Pancreas (tissue), 10 donors: Measurements from ENCODE around the gene PRR15L. TPM values are rescaled to one million over a fixed set of nuclear protein-coding genes. Genes with fewer than 3 reads are reported as not detected.

ENCODE experiments used
- ATAC-seq, 4 donors: fragments of 200-7000 bp; cut with Tn5 transposase; one replicate each; pipeline versions ENCODE4 v1.8.0 to v1.9.1; 2020; ENCODE audit warnings: mild to moderate bottlenecking in 4 of 4, moderate library complexity in 4 of 4
- DNase-seq, 6 donors: peaks; one replicate each; pipeline ENCODE4 v3.0.0-alpha.2; 2020
- FAIRE-seq: peaks from 2 replicates; lab custom pipeline; 2012; peaks lifted over from hg19 to GRCh38; lab: Jason Lieb, UNC
- H3K27ac ChIP-seq, 4 donors: fragments of 200-600 bp; sonication (generic); 1 replicate in 3 of 4; 2 replicates in 1 of 4; pipeline versions ENCODE4 v1.5.0 to v1.8.0; 2020
- H3K27me3 ChIP-seq, 4 donors: fragments of 200-600 bp; one replicate each; pipeline ENCODE4 v1.8.0; 2021
- H3K36me3 ChIP-seq, 3 donors: fragments of 200-600 bp; sonication (generic) in 1 of 3; one replicate each; pipeline versions ENCODE4 v1.5.0 to v1.8.0; 2020 to 2021
- H3K4me1 ChIP-seq, 3 donors: fragments of 200-600 bp; one replicate each; pipeline ENCODE4 v1.8.0; 2021
- H3K4me3 ChIP-seq, 4 donors: fragments of 200-600 bp; sonication (generic) in 2 of 4; one replicate each; pipeline versions ENCODE4 v1.5.0 to v1.8.0; 2020 to 2021
- H3K9me3 ChIP-seq, 4 donors: fragments of 200-600 bp; one replicate each; pipeline ENCODE4 v1.8.0; 2021
- CTCF ChIP-seq, 4 donors: fragments of 200-600 bp; sonication (generic) in 3 of 4; IDR thresholded peaks; one replicate each; pipeline versions ENCODE4 v1.5.0 to v1.8.0; 2021; ENCODE audit warnings: antibody characterized with exemption in 4 of 4
- WGBS, 2 donors: extraction: QIAGEN DNeasy Blood & Tissue Kit; methylation state at CpG; one replicate each; pipeline ENCODE4 v1.1.7; 2013; 5-methylcytosine and 5-hydroxymethylcytosine counted together
- intact Hi-C, 3 donors: fragments of 100-400 bp; cut with DNase I; formaldehyde crosslinking; loops; one replicate each; pipeline versions ENCODE4 v1.11.1 to v1.14.2; 2022
- polyA plus RNA-seq, 2 donors: library from polyadenylated mRNA; stranded (reverse); fragments of 200-250 nt; gene quantifications; one replicate each; pipeline ENCODE4 v1.2.3, GENCODE V29; 2013
- total RNA-seq, 6 donors: library from RNA; stranded (reverse); fragmentation: NEBNext Ultra II Directional in 4 of 6; extraction: Animal tissue kit (Norgen Biotek cat#: 25700) in 4 of 6; gene quantifications; one replicate each; pipeline versions ENCODE4 v1.2.1 to v1.2.4, GENCODE V29; 2021 to 2023
- donor health status: healthy with polysubstance abuse.
- donor health status: DM: no; HTN: no; CAD: no; lungs with moderate emphysema.
- donor health status: DM: no; HTN: no; CAD: no.
- donor health status: control.
- donor health status: control.
- donor health status: Bipolar disorder and iron deficiency.
- donor health status: DM: yes; HTN: yes; CAD: no.
- donor health status: DM: no; HTN: no; CAD: no.
- donor health status: DM: no; HTN: no; CAD: no.
- donor health status: DM: yes; HTN: yes; CAD: no.

The PRR15L gene
- total and polyA plus RNA-seq, 8 donors: 26.6 to 68.6 (median 49.8) TPM

- ATAC-seq (no peak), DNase-seq (peak in 1 of 6 donors; percentile 8), FAIRE-seq (no peak)
- TF ChIP-seq CTCF (IDR thresholded peaks at IDR 0.05): no peak
- Histone ChIP-seq H3K27ac (no peak overlapping the region), H3K36me3 (no peaks in the 10 kb centered on the region), H3K27me3 (no peaks in the 10 kb centered on the region), H3K4me3 (no peak overlapping the region), H3K9me3 (no peaks in the 10 kb centered on the region), H3K4me1 (peaks cover 5 to 10% (median 5%) of the 10 kb centered on the region in 3 donors)
- intact Hi-C loops: no loop called here
- 81 to 86% methylated on average over 8 of the region's 8 CpGs for WGBS, 2 donors
Observed at GRCh38 chr17:47907932-47908562, 49.6 kb downstream of the PRR15L start.

- ATAC-seq (no peak), DNase-seq (peak in 1 of 6 donors; percentile 33), FAIRE-seq (no peak)
- H3K4me3 ChIP-seq: no peak overlapping the region
- 92 to 100% methylated on average over 3 of the region's 3 CpGs for WGBS, 2 donors
- H3K27ac ChIP-seq: peak overlapping the region in 1 of 4 donors; percentile 4
- intact Hi-C loops: no loop called here
- no peaks in the 10 kb centered on the region for H3K27me3 ChIP-seq
- H3K36me3 ChIP-seq: no peaks in the 10 kb centered on the region
- peaks cover 5 to 10% (median 5%) of the 10 kb centered on the region in 3 donors for H3K4me1 ChIP-seq
- H3K9me3 ChIP-seq: no peaks in the 10 kb centered on the region
- no peak for TF ChIP-seq CTCF (IDR thresholded peaks at IDR 0.05)
Observed at GRCh38 chr17:47906443-47906842, 51.2 kb downstream of the PRR15L start.

DNA sequence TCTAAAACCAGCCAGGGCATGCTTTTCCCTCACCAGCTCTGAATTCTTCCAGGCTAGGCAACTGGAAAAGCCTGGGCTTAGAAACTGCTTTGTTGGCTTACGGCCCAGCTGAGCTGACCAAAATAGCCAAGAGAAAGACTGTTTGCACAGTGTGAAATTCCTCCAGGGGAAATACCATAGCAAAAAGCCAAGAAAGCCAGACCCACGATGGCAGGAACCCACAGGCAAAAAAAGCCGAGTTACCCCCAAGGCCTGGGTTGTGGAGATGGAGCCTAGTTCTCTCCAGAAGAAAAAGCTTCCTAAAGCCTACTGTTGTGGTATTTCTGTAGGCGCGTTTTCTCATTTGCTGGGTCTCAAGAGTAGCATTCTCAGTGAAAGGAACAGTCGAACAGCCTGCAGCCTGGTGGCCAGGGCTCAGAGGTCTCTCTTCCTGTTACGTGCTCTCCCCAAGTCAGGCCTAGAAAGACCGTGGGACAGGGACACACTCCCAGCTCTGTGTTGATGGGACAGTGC lies 52.4 kb downstream of the PRR15L start:
- no peaks in the 10 kb centered on the region for H3K36me3 ChIP-seq
- H3K27me3 ChIP-seq: no peaks in the 10 kb centered on the region
- H3K9me3 ChIP-seq: no peaks in the 10 kb centered on the region
- no peak overlapping the region for H3K4me3 ChIP-seq
- FAIRE-seq (no peak), DNase-seq (peak in 5 of 6 donors; percentile 39 to 56 (median 50)), ATAC-seq (peak; percentile 74 to 94 (median 82))
- WGBS, 2 donors: 59 to 60% methylated on average over 8 of the region's 8 CpGs
- peaks cover 5 to 10% (median 5%) of the 10 kb centered on the region in 3 donors for H3K4me1 ChIP-seq
- TF ChIP-seq CTCF (IDR thresholded peaks at IDR 0.05): no peak
- peak overlapping the region; percentile 20 to 46 (median 36) for H3K27ac ChIP-seq
- intact Hi-C loops: no loop called here

DNA sequence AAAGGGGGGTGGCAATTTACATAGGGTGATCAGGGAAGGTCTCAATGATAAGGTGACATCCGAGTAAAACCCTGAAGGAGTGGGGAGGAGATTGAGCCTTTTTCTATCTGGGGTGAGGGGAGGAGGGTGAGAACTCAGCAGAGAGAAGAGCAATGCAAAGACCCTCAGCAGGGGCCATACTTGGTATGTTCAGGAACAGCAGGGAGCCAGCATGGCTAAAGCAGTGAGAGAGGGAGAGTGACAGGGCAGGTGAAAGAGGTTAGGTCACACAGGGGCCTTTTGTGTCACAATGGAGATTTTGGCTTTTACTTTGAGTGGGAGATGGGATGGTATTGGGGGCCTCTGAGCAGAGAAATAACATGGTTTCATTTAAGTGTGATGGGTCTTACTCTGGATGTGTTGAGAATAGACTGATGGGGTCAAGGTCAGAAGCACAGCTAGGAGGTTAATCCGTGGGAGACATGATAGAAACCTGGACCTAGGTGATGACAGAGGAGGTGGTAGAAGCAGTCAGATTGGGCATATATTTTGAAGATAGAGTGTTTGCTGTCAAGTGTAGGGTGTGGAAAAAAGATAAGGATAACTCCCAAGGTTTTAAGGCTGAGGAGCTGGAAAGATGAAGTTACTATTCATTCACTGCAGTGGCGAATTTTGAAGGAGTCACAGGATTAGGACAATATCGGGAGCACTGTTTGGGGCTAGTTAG lies 55.5 kb downstream of the PRR15L start:
- no peak overlapping the region for H3K27ac ChIP-seq
- DNase-seq: no peak

More for the DNA sequence above, 55.5 kb downstream of the PRR15L start:
- WGBS, 2 donors: 53 to 65% methylated on average over 4 of the region's 4 CpGs
- Histone ChIP-seq H3K36me3 (no peaks in the 10 kb centered on the region), H3K4me1 (peaks cover 5 to 15% (median 5%) of the 10 kb centered on the region in 3 donors), H3K27me3 (no peaks in the 10 kb centered on the region), H3K4me3 (no peak overlapping the region), H3K9me3 (no peaks in the 10 kb centered on the region)
- FAIRE-seq: no peak
- no peak for TF ChIP-seq CTCF (IDR thresholded peaks at IDR 0.05)
- no peak for ATAC-seq
- intact Hi-C loops: no loop called here

Other genes with a start within 250 kb of the PRR15L start
- under 1 TPM in 5 of 6 donors, not detected in 1; 0.16 to 0.40 (median 0.19) TPM for gene TBX21, start 224.6 kb downstream of the PRR15L start, total RNA-seq
- gene TBX21, start 224.6 kb downstream of the PRR15L start, polyA plus RNA-seq: under 1 TPM in 1 of 2 donors, not detected in 1; 0.09 TPM
- 10 to 100 TPM in 3 of 6 donors, 1 to 10 TPM in 3; 8.4 to 20.2 (median 11.3) TPM for gene OSBPL7, start 136.1 kb downstream of the PRR15L start, total RNA-seq
- gene OSBPL7, start 136.1 kb downstream of the PRR15L start, polyA plus RNA-seq: 10 to 100 TPM; 23.3 to 34.7 TPM
- 10 to 100 TPM; 16.8 to 35.2 (median 25.1) TPM for gene MRPL10, start 126.3 kb downstream of the PRR15L start, total RNA-seq
- gene MRPL10, start 126.3 kb downstream of the PRR15L start, polyA plus RNA-seq: 10 to 100 TPM; 18.3 to 23.2 TPM
- under 1 TPM; 0.14 to 0.66 (median 0.38) TPM for gene LRRC46, start 126.2 kb downstream of the PRR15L start, total RNA-seq
- gene LRRC46, start 126.2 kb downstream of the PRR15L start, polyA plus RNA-seq: 1 to 10 TPM in 1 of 2 donors, under 1 TPM in 1; 0.73 to 1.8 TPM
- 10 to 100 TPM; 12.6 to 24.3 (median 19.0) TPM for gene SCRN2, start 116.6 kb downstream of the PRR15L start, total RNA-seq
- gene SCRN2, start 116.6 kb downstream of the PRR15L start, polyA plus RNA-seq: 10 to 100 TPM; 50.4 to 56.1 TPM
- under 1 TPM; 0.12 to 0.56 (median 0.22) TPM for gene SP6, start 106.7 kb downstream of the PRR15L start, total RNA-seq
- under 1 TPM; 0.16 to 0.27 TPM for gene SP6, start 106.7 kb downstream of the PRR15L start, polyA plus RNA-seq
- gene SP2, start 61.6 kb downstream of the PRR15L start, total RNA-seq: 1 to 10 TPM; 5.2 to 8.8 (median 6.9) TPM
- 1 to 10 TPM; 5.5 to 8.5 TPM for gene SP2, start 61.6 kb downstream of the PRR15L start, polyA plus RNA-seq
- gene PNPO, start 16.3 kb downstream of the PRR15L start, total RNA-seq: 10 to 100 TPM; 13.2 to 23.5 (median 19.6) TPM
- 1 to 10 TPM; 6.5 to 7.6 TPM for gene PNPO, start 16.3 kb downstream of the PRR15L start, polyA plus RNA-seq
- gene CDK5RAP3, start 13.2 kb upstream of the PRR15L start, total RNA-seq: 100 to 1,000 TPM; 134 to 234 (median 165) TPM
- 1,000 to 10,000 TPM; 1,052 to 1,312 TPM for gene CDK5RAP3, start 13.2 kb upstream of the PRR15L start, polyA plus RNA-seq
- 10 to 100 TPM in 2 of 6 donors, 1 to 10 TPM in 4; 6.3 to 10.8 (median 8.6) TPM for gene COPZ2, start 79.9 kb upstream of the PRR15L start, total RNA-seq
- 1 to 10 TPM; 9.7 to 9.8 TPM for gene COPZ2, start 79.9 kb upstream of the PRR15L start, polyA plus RNA-seq
- 10 to 100 TPM; 27.4 to 74.0 (median 44.5) TPM for gene NFE2L1, start 90.5 kb upstream of the PRR15L start, total RNA-seq
- 10 to 100 TPM; 40.9 to 47.2 TPM for gene NFE2L1, start 90.5 kb upstream of the PRR15L start, polyA plus RNA-seq
- gene CBX1, start 143.6 kb upstream of the PRR15L start, total RNA-seq: 10 to 100 TPM in 4 of 6 donors, 1 to 10 TPM in 2; 7.9 to 24.1 (median 12.0) TPM
- gene CBX1, start 143.6 kb upstream of the PRR15L start, polyA plus RNA-seq: 10 to 100 TPM; 10.0 to 20.9 TPM
- gene SNX11, start 149.9 kb upstream of the PRR15L start, total RNA-seq: 10 to 100 TPM in 1 of 6 donors, 1 to 10 TPM in 5; 5.4 to 13.6 (median 8.5) TPM
- gene SNX11, start 149.9 kb upstream of the PRR15L start, polyA plus RNA-seq: 1 to 10 TPM; 6.5 to 7.7 TPM